GM21390 (cell line): ENCODE results near the gene PPP1R14C.

Experiments
- ATAC-seq: cut with Tn5 transposase; IDR thresholded peaks from one replicate; pipeline ENCODE4 v1.9.1; 2021; ENCODE audit not compliant: unreplicated experiment

Gene PPP1R14C

DNA sequence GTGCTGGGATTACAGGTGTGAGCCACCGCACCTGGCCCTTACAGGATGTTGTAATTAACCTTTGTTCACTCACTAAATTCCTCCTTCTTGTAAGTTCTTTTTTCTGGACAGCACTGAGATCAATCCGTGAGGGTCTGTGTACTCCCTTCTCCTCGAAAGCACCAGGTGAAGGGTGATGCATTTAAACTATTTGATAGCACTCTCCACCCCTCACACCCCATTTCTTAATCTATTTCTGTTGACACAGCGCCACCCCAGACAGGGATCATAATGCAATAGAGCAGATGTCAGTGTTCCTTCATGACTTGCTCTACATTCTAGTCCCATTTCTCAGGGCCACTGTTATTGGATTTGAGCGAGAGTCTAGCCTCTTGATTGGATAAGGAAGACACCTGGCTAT is 46.3 kb downstream of the PPP1R14C start:
- ATAC-seq: no peak

GRCh38 chr6:150191809-150192208 is 49.0 kb downstream of the PPP1R14C start:
- ATAC-seq: no peak

DNA sequence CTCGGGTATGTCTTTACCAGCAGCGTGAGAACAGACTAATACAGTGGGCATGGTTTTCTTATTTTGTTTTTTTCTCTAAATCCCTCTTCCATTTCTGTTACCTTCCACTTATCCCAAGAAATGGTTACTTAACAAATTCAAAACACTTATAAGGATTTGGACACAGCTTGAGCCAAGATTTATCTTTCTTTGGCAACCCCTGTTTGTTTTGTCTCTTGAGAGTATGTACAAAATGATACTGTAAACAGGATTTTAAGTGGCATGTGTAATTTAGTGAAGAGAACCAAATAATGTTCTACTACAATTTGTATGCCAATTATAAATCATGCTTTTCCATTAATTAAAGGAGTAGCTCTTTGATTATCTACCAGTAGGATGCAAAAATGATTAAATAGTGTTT is 51.4 kb downstream of the PPP1R14C start:
- no peak for ATAC-seq

DNA sequence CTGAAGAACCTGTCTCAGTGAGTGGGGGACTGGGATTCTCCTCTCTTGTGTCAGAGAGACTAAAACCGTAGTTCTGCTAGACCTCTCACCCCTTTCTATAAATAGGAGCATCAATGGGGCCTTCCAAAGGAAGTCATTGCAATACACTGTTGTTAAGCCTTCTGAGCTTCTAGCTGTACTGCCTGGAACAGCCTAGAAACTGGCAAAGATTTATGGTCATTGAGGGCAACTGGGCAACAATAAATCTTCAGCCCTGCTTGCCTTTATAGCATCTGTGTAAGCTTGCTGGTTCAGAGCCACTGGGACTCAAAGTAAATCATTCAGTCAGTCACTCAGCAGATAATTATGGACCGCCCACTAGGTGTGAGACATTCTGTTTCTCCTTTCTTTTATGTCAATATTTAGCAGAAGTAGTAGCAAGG is 53.2 kb downstream of the PPP1R14C start:
- ATAC-seq: no peak

DNA sequence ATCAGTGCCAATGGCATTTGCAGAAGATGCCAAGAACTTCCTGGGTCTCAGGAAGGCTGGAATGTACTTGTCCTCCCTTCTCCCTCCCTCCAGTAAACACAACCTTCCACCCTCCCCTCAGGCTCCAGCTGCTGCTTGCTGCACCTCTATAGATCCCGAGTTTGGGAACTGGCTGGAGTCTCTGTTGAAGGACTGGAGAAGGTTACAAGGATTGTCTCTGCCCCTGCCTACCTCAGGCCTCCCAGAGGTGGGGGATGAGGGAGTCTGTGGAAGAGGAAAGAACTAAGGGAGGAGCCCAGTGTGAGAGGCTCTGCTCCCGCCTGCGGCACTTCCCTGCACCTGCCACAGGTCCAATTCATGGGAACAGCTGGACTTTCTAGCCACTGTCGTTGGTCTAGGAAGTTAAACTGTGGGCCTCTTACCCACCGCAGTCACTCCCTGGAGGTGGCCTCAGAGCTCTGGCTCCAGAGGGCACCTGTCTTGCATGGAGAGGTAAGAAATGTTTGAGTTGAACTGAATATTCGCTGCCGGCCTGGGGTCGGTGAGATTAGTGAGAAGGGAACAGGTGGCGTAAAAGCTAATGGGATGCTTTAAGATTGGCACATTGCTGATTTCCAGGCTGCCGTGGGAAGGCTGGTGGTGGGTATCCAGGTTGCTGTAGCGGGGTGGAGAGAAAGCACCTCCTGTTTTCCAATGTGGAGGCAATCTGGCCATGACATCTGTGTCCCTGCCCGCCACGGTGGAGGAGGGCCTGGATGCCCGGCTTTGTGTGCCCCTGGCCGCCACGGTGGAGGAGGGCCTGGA is 54.3 kb downstream of the PPP1R14C start:
- ATAC-seq: no peak

DNA sequence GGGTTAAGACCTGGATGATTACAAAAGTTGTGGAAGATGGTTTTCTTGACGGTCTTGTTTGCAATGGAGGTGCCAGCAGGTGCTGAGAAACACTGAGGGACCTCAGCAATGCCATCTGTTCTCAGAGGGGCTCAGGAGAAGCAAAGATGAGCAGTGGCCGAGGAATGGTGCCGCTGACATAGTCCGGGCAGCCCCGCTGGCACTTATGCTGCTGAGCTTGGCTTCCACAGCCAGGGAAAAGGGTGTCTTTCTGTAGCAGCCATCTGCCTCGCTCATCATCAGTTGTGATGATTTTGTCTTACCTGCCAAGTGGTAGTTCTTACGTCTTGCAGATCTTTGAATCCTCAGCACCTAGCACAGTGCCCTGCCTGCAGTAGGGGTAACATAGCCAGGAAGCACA is 55.7 kb downstream of the PPP1R14C start:
- no peak for ATAC-seq

DNA sequence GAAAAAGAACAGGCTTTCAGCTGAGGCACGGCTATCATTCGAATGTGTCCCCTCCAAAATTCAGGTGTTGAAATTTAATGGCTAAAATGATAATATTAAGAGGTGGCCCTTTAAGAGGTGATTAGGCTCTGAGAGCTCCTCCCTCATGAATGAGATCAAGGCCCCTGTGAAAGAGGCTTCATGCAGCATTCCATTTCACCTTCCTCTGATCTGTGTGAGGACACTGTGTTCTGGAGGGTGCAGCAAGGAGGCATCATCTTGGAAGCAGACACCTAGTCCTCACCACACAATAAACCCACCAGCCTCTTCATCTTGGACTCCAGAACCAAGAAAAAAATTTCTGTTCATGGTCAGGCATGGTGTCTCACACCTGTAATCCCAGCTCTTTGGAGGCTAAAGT is 56.4 kb downstream of the PPP1R14C start:
- ATAC-seq: no peak

DNA sequence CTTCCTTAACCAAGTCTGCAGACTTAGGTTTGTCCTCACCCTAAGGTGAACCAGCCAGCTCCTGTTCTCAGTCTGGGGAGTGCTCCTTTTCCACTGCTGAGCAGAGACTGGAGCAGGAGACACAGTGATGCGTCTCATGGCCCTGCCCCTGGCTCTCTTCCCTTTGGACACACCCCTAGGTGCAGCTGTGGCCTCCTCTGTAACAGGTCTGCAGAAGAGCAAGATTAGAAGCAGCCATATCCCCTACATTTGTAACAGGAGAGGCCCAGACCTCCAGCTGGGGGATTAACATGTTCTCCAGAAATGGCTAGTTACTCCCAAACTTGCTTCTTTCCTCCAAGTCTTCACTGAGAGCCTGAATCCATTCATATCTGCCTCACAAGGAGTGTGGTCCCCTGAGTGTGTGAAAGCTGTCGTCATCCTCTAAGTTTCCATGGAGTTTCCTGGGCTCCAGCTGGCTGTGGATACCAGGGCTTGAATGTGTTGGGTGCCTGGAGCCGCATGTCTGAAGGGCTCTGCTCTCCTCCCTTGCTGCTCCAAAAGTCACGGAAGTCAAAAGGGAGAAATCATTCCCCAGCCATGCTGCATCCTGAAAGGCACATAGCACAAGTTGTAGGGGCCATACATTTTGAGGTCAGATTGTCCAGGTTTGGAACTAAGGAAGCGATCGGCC is 57.7 kb downstream of the PPP1R14C start:
- ATAC-seq: no peak

DNA sequence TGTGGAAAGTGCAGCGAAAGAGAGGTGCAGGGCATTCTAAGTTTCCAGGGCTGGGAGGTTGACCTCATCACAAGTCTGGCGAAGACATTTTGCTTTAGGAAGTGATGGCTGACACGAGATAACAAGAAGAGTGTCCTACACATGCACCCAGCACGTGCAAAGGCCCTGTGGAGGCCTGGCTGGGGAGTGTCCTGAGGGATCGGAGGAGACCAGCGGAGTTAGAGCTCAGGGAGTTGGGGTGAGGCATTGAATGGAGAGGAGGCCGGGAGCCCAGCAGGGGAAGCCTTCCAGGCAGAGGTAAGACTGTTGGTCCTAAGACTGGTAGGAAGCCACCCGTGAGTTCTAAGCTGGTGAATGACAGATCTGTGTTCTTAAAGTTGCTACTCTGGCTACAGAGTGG is 58.4 kb downstream of the PPP1R14C start:
- no peak for ATAC-seq

DNA sequence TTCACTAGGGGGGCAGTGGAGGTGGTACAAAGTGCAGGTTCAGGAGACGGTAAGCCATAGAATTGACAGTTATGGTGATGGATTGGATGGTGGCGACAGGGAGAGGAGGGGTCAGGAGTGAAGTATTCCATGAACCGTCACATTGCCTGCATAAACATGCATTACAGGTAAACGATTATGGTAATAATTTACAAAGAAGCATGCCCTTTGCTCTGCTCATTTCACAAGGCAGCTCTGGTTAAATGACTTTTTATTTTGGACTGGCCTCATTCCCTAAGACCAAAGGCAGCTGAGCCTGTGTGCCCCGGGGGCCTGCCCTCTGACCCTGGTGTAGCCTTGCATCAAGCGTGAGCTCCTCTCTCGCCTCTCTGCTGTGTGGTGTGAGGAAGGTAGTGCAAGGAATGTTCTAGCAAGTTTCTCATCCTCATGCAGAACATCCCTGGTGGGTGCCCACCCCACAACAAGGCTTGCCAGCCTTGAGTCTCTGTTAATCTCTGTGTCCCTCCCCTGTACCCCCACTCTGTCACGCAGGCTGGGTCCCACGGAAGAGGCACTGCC is 59.0 kb downstream of the PPP1R14C start:
- no peak for ATAC-seq

GRCh38 chr6:150202404-150202803 is 59.6 kb downstream of the PPP1R14C start:
- no peak for ATAC-seq

- ATAC-seq: no peak
These were observed 60.1 kb downstream of the PPP1R14C start for GRCh38 chr6:150202934-150203333.

GRCh38 chr6:150203378-150203777 is 60.5 kb downstream of the PPP1R14C start:
- ATAC-seq: no peak

DNA sequence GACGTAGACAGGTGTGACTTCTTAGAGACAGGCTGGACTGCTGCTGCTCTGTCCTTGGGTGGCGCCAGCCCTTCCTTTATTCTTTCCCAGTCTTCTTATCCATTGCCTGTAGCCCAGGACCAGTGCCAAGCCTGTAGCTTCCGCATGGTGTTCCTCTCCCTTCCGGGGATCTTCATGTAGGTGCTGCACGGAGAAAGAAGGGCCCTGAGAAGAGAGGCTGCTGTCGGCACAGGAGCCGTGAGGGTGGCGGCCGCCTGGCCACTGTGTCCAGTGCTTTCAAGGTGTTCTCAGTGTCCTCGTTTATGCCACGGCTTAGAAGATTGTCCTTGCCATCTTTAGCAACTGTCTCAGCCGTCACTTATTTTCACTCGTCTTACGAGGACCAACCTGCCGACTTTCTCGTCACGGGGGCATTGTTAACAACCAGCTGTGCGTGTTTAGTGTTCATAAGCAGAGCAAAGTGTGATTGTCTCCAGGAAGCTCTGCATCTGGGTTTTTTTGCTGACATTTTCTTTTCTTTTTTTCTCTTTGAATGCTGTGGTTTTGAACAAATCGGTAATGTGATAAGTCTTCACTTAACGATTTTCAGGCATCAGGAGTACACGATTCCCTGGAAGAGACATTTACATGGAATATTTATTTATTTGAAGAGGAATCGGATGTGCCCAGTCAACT is 61.2 kb downstream of the PPP1R14C start:
- no peak for ATAC-seq

GRCh38 chr6:150204705-150205472 is 62.0 kb downstream of the PPP1R14C start:
- no peak for ATAC-seq

GRCh38 chr6:150207931-150208570 is 65.2 kb downstream of the PPP1R14C start:
- ATAC-seq: no peak

DNA sequence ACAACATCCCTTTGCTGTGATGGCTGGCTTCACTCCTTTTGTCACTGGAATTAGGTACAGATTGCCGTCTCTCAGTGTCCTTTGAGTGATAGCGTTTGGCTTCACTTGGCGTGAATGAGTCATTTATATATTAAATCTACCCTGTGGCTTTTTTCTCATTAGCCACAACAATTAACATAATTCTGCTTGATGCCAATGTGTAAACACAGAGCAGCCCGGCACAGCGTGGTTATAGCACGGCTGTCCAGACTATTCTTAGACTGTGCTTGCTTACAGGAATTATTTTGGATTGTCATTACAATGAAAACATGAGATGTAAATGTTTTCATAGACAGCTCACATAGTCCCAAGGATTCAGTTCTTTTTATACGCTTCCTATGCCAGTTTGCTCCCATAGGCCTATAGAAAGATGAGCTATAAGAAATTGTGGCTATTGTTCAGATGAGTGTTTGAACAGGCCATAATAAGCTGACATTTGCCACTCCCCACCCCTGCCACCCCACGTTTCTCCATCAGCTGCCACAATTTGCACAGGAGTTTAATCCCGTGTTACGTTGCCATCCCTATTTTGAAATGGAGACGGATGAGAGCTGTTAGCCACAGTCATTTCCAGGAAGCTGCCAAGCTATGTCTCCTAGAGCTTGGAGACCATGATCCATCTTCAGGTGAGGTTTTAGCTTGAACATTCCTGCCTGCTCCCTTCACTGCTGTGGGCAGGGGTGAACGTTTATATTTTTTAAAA is 65.9 kb downstream of the PPP1R14C start:
- no peak for ATAC-seq

- ATAC-seq: no peak
These were observed 66.6 kb downstream of the PPP1R14C start for GRCh38 chr6:150209415-150209814.

- no peak for ATAC-seq
These were observed 69.1 kb downstream of the PPP1R14C start for GRCh38 chr6:150211700-150212511.
